Small intestine (tissue), 7 donors: ENCODE data around the gene KIF1B. TPM values are rescaled to one million over a fixed set of nuclear protein-coding genes. Genes with fewer than 3 reads are reported as not detected.

ENCODE experiments used
- DNase-seq, 2 donors: peaks; one replicate each; pipeline versions ENCODE4 v3.0.0 to v3.0.0-alpha.2; 2013
- FAIRE-seq: peaks from 2 replicates; lab custom pipeline; 2012; peaks lifted over from hg19 to GRCh38; lab: Jason Lieb, UNC
- H3K27ac ChIP-seq, 3 donors: one replicate each; pipeline ENCODE4 v1.5.1; 2013; ENCODE audit warnings: low read length in 2 of 3, mild to moderate bottlenecking in 2 of 3, control low read depth in 1 of 3, inconsistent platforms in 1 of 3, low read depth in 1 of 3, moderate library complexity in 1 of 3
- H3K27me3 ChIP-seq, 3 donors: one replicate each; pipeline ENCODE4 v1.6.1; 2013; ENCODE audit warnings: low read length in 3 of 3, inconsistent platforms in 1 of 3; ENCODE audit not compliant: control insufficient read depth in 3 of 3, insufficient read depth in 3 of 3
- H3K36me3 ChIP-seq, 3 donors: one replicate each; pipeline ENCODE4 v1.6.1; 2013; ENCODE audit warnings: low read length in 3 of 3, inconsistent platforms in 1 of 3, low read depth in 1 of 3, mild to moderate bottlenecking in 1 of 3, moderate library complexity in 1 of 3; ENCODE audit not compliant: control insufficient read depth in 3 of 3, insufficient read depth in 2 of 3
- H3K4me1 ChIP-seq, 3 donors: one replicate each; pipeline ENCODE4 v1.6.1; 2013; ENCODE audit warnings: low read length in 2 of 3, inconsistent platforms in 1 of 3, low read depth in 1 of 3, mild to moderate bottlenecking in 1 of 3, moderate library complexity in 1 of 3; ENCODE audit not compliant: control insufficient read depth in 3 of 3, insufficient read depth in 2 of 3
- H3K4me3 ChIP-seq, 3 donors: one replicate each; pipeline ENCODE4 v1.5.1; 2013; ENCODE audit warnings: low read length in 3 of 3, control low read depth in 1 of 3, inconsistent platforms in 1 of 3, low read depth in 1 of 3, mild to moderate bottlenecking in 1 of 3, moderate library complexity in 1 of 3
- H3K9me3 ChIP-seq, 2 donors: one replicate each; pipeline ENCODE4 v1.6.1; 2013; ENCODE audit warnings: low read depth in 1 of 2, low read length in 1 of 2; ENCODE audit not compliant: control insufficient read depth in 2 of 2, insufficient read depth in 1 of 2
- WGBS, 3 donors: extraction: QIAGEN DNeasy Blood & Tissue Kit; methylation state at CpG; one replicate each; pipeline ENCODE4 v1.1.7; 2013; 5-methylcytosine and 5-hydroxymethylcytosine counted together
- polyA plus RNA-seq, 4 donors: library from polyadenylated mRNA; stranded (reverse) in 3 of 4; unstranded in 1 of 4; fragments of 200-250 nt in 3 of 4; fragments of 120-200 nt in 1 of 4; gene quantifications; one replicate each; pipeline versions ENCODE4 v1.2.1 to v1.2.3, GENCODE V29; 2013
- donor health status: healthy with polysubstance abuse.
- donor health status: control.
- donor health status: control.
- donor health status: Bipolar disorder and iron deficiency.
- donor health status: healthy.

The KIF1B gene
- polyA plus RNA-seq, 4 donors: 6.8 to 15.5 (median 12.6) TPM

GRCh38 chr1:10187026-10187334 lies 23.4 kb upstream of the KIF1B start:
- Histone ChIP-seq H3K36me3 (no peaks in the 10 kb centered on the region), H3K4me1 (no peaks in the 10 kb centered on the region), H3K9me3 (peaks cover 0 to 5% of the 10 kb centered on the region in 2 donors), H3K27ac (no peak overlapping the region), H3K4me3 (no peak overlapping the region), H3K27me3 (no peaks in the 10 kb centered on the region)
- DNase-seq (no peak), FAIRE-seq (no peak)
- WGBS, 3 donors: 94 to 99% (median 97%) methylated on average over 4 of the region's 4 CpGs

- DNase-seq (no peak), FAIRE-seq (no peak)
- no peak overlapping the region for H3K4me3 ChIP-seq
- WGBS, 3 donors: 98 to 100% (median 98%) methylated on average over 2 of the region's 2 CpGs
- no peak overlapping the region for H3K27ac ChIP-seq
- H3K27me3 ChIP-seq: no peaks in the 10 kb centered on the region
- H3K4me1 ChIP-seq: no peaks in the 10 kb centered on the region
- H3K9me3 ChIP-seq: peaks cover 0 to 5% of the 10 kb centered on the region in 2 donors
- no peaks in the 10 kb centered on the region for H3K36me3 ChIP-seq
Measured at GRCh38 chr1:10188133-10188650, 22.2 kb upstream of the KIF1B start.

GRCh38 chr1:10189659-10190058 lies 20.7 kb upstream of the KIF1B start:
- H3K27me3 ChIP-seq: no peaks in the 10 kb centered on the region
- H3K4me3 ChIP-seq: no peak overlapping the region
- H3K9me3 ChIP-seq: peaks cover 0 to 5% of the 10 kb centered on the region in 2 donors
- no peaks in the 10 kb centered on the region for H3K36me3 ChIP-seq
- WGBS, 3 donors: 58 to 73% (median 73%) methylated on average over 4 of the region's 4 CpGs
- no peak overlapping the region for H3K27ac ChIP-seq
- DNase-seq (no peak), FAIRE-seq (no peak)
- H3K4me1 ChIP-seq: no peaks in the 10 kb centered on the region

GRCh38 chr1:10192263-10192662 lies 18.1 kb upstream of the KIF1B start:
- H3K36me3 ChIP-seq: no peaks in the 10 kb centered on the region
- no peak overlapping the region for H3K27ac ChIP-seq
- DNase-seq (no peak), FAIRE-seq (no peak)
- 72 to 85% (median 84%) methylated on average over 5 of the region's 5 CpGs for WGBS, 3 donors
- H3K9me3 ChIP-seq: peaks cover 0 to 5% of the 10 kb centered on the region in 2 donors
- H3K4me3 ChIP-seq: no peak overlapping the region
- H3K27me3 ChIP-seq: no peaks in the 10 kb centered on the region
- no peaks in the 10 kb centered on the region for H3K4me1 ChIP-seq

- no peaks in the 10 kb centered on the region for H3K4me1 ChIP-seq
- no peaks in the 10 kb centered on the region for H3K27me3 ChIP-seq
- peaks cover 0 to 4% of the 10 kb centered on the region in 2 donors for H3K9me3 ChIP-seq
- no peak for FAIRE-seq
- no peak overlapping the region for H3K27ac ChIP-seq
- no peak for DNase-seq
- H3K4me3 ChIP-seq: no peak overlapping the region
- WGBS, 3 donors: 82 to 88% (median 84%) methylated on average over 6 of the region's 6 CpGs
- H3K36me3 ChIP-seq: no peaks in the 10 kb centered on the region
Measured at GRCh38 chr1:10193288-10193687, 17.1 kb upstream of the KIF1B start.

GRCh38 chr1:10195570-10195969 lies 14.8 kb upstream of the KIF1B start:
- FAIRE-seq (no peak), DNase-seq (peak; percentile 19 to 51)
- Histone ChIP-seq H3K4me1 (no peaks in the 10 kb centered on the region), H3K9me3 (no peaks in the 10 kb centered on the region), H3K27me3 (no peaks in the 10 kb centered on the region), H3K27ac (no peak overlapping the region), H3K4me3 (no peak overlapping the region), H3K36me3 (no peaks in the 10 kb centered on the region)
- WGBS, 3 donors: 69 to 82% (median 73%) methylated on average over 6 of the region's 6 CpGs

GRCh38 chr1:10196976-10197375 lies 13.4 kb upstream of the KIF1B start:
- WGBS, 3 donors: 65 to 88% (median 85%) methylated on average over 3 of the region's 3 CpGs

GRCh38 chr1:10200620-10201019 lies 9.8 kb upstream of the KIF1B start:
- no peak overlapping the region for H3K4me3 ChIP-seq
- H3K27me3 ChIP-seq: peaks cover 0 to 3% (median 0%) of the 10 kb centered on the region in 3 donors
- DNase-seq (no peak), FAIRE-seq (no peak)
- H3K4me1 ChIP-seq: no peaks in the 10 kb centered on the region
- no peaks in the 10 kb centered on the region for H3K9me3 ChIP-seq
- WGBS, 3 donors: 91 to 94% (median 92%) methylated on average over 4 of the region's 4 CpGs
- no peak overlapping the region for H3K27ac ChIP-seq
- H3K36me3 ChIP-seq: no peaks in the 10 kb centered on the region

More at GRCh38 chr1:10196976-10197375, 13.4 kb upstream of the KIF1B start:
- H3K4me1 ChIP-seq: no peaks in the 10 kb centered on the region
- no peak for FAIRE-seq
- peaks cover 0 to 3% (median 0%) of the 10 kb centered on the region in 3 donors for H3K27me3 ChIP-seq
- no peak for DNase-seq
- no peaks in the 10 kb centered on the region for H3K36me3 ChIP-seq
- H3K27ac ChIP-seq: no peak overlapping the region
- no peak overlapping the region for H3K4me3 ChIP-seq
- H3K9me3 ChIP-seq: no peaks in the 10 kb centered on the region

GRCh38 chr1:10204003-10204642 lies 6.2 kb upstream of the KIF1B start:
- no peak overlapping the region for H3K4me3 ChIP-seq

More at GRCh38 chr1:10204003-10204642, 6.2 kb upstream of the KIF1B start:
- Histone ChIP-seq H3K4me1 (no peaks in the 10 kb centered on the region), H3K27me3 (peaks cover 0 to 3% (median 0%) of the 10 kb centered on the region in 3 donors), H3K36me3 (no peaks in the 10 kb centered on the region), H3K27ac (no peak overlapping the region), H3K9me3 (no peaks in the 10 kb centered on the region)
- 73 to 83% (median 80%) methylated on average over 7 of the region's 7 CpGs for WGBS, 3 donors
- no peak for FAIRE-seq
- no peak for DNase-seq
